HG03442 (cell line): ENCODE results near the gene TSPAN9.

ENCODE experiments used
- ATAC-seq: cut with Tn5 transposase; IDR thresholded peaks from one replicate; pipeline ENCODE4 v1.9.1; 2021; ENCODE audit warnings: mild to moderate bottlenecking, moderate library complexity; ENCODE audit not compliant: unreplicated experiment

The TSPAN9 gene

GRCh38 chr12:3325736-3326135, 248.6 kb downstream of the TSPAN9 start:
- ATAC-seq, result no peak

- no peak for ATAC-seq
These were observed 249.1 kb downstream of the TSPAN9 start for GRCh38 chr12:3326156-3326849.

GRCh38 chr12:3326850-3327780, 249.9 kb downstream of the TSPAN9 start:
- ATAC-seq, result no peak

DNA sequence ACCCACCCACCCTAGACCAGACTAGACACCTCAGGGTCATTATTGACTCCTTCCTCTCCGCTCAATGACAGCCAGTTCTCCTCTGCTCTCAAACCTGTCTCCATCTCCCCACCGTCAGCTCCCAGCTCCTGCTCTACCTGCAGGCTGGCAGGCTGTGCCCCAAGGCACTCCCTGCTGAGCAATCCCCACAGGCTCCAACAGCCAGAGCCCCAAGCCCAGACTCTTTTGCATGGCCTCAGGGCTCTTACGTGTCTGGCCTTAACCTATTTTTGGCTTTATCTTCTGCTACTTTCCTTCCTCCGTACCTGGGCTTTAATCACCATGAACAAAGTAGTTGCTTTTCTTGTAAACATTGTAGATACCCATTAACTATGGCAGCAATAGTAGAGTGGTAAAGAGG, 250.9 kb downstream of the TSPAN9 start:
- no peak for ATAC-seq

GRCh38 chr12:3328571-3328970, 251.4 kb downstream of the TSPAN9 start:
- ATAC-seq, result no peak

- ATAC-seq, result no peak
These were observed 252.2 kb downstream of the TSPAN9 start for GRCh38 chr12:3329361-3329760.

DNA sequence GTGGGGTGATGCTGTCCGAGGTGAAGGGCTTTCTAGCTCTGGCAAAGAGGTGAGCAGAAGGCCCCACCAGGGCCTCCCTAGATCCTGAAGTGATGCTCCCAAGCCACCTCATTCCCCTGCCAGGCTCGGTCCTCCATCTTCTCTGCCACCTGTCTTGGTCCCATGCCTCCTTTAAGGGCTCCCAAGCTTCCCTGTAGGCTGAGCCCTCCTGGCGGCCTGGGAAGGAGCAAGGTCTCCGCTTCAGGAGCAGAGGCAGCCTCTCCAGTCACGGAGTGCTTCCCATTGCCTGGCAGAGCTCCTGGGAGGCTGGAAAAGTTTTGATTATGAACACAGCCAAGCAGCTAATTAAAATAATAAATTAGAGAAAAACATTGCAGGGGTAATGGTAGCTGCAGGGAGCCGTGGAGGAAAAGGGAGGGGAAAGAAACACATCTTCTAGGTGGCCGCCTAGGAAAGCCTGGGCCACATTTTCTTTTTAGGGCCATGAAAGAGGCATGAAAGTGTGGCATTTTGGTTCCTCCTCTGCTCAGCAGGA, 253.9 kb downstream of the TSPAN9 start:
- no peak for ATAC-seq

- ATAC-seq, result no peak
These were observed 255.0 kb downstream of the TSPAN9 start for GRCh38 chr12:3332188-3332587.

DNA sequence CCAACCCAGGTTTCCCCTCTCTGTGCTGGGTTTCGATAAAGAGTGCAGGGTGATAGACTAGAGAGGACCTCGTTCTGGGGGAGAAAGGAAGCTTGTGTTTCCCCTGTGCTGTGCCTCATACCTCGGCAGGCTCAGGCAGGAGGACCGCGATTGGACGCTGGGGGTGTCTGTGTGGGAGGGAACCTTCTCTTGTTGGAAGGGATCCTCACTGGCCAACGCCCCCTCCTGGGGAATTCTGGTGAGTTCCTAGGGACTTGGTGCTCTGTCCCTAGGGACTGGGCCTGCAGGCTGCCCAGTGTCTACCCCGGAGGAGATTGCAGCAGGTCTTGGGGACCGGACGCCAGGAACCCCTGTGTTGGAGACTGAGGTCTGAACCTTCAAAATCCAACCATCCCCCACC, 256.4 kb downstream of the TSPAN9 start:
- ATAC-seq, result no peak

DNA sequence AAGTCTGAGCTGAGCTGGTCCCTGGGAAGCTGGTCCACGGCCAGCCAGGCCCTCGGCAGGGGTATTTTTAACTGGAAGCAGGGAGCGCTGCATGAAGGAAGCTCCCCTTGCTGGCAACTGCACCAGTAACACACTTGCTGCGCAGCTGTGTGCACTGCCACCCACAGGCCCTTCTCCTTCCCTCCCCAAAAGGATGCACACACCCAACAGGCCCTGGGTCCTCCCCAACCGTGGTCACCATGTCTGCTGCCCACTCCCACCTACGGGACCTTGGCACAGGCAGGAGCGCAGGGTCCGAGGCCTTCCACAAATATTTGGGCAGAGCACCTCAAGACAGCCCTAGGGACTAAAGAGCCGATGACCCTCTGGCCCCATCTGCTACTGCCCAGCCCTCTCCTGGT, 256.8 kb downstream of the TSPAN9 start:
- ATAC-seq, result no peak

- no peak for ATAC-seq
These were observed 257.9 kb downstream of the TSPAN9 start for GRCh38 chr12:3335078-3335487.
